DOHH2 (cell line): ENCODE measurements around the gene COL23A1.

Experiments used
- H3F3A ChIP-seq: fragments of 200-600 bp; sonication (generic), shearing (Covaris generic); 2 replicates; pipeline ENCODE4 v1.6.0; 2016; ENCODE audit warnings: antibody characterized with exemption, mild to moderate bottlenecking; ENCODE audit not compliant: control insufficient read depth, insufficient read depth
- H3K27ac ChIP-seq: fragments of 200-600 bp; sonication (generic); 2 replicates; pipeline ENCODE4 v1.5.1; 2014; ENCODE audit warnings: low read depth, mild to moderate bottlenecking, low read length, moderate library complexity
- H3K27me3 ChIP-seq: fragments of 200-600 bp; sonication (generic); 2 replicates; pipeline ENCODE4 v1.6.1; 2014; ENCODE audit warnings: mild to moderate bottlenecking, low read length, mixed read lengths; ENCODE audit not compliant: control insufficient read depth
- H3K36me3 ChIP-seq: fragments of 200-600 bp; sonication (generic); 2 replicates; pipeline ENCODE4 v1.6.1; 2014; ENCODE audit warnings: mild to moderate bottlenecking, low read length, moderate library complexity, mixed read lengths; ENCODE audit not compliant: control insufficient read depth
- H3K4me1 ChIP-seq: fragments of 200-600 bp; sonication (generic); 2 replicates; pipeline ENCODE4 v1.6.1; 2014; ENCODE audit warnings: mild to moderate bottlenecking, low read length, mixed read lengths; ENCODE audit not compliant: control insufficient read depth
- H3K4me2 ChIP-seq: fragments of 200-600 bp; sonication (generic); 2 replicates; pipeline ENCODE4 v1.6.0; 2014; ENCODE audit warnings: mild to moderate bottlenecking, low read length, moderate library complexity
- H3K4me3 ChIP-seq: fragments of 200-600 bp; sonication (generic); 2 replicates; pipeline ENCODE4 v1.5.1; 2014; ENCODE audit warnings: mild to moderate bottlenecking, low read length, mixed read lengths
- H3K79me2 ChIP-seq: fragments of 200-600 bp; sonication (generic); 2 replicates; pipeline ENCODE4 v1.6.1; 2014; ENCODE audit warnings: mild to moderate bottlenecking, low read length, mixed read lengths; ENCODE audit not compliant: control insufficient read depth
- H3K9me2 ChIP-seq: fragments of 200-600 bp; sonication (generic); replicated peaks from 2 replicates; pipeline ENCODE4 v1.6.1; 2014; ENCODE audit warnings: mild to moderate bottlenecking, low read length, mixed read lengths; ENCODE audit not compliant: control insufficient read depth
- H3K9me3 ChIP-seq: fragments of 200-600 bp; sonication (generic); 2 replicates; pipeline ENCODE4 v1.6.1; 2014; ENCODE audit warnings: antibody characterized with exemption, low read length, mixed read lengths; ENCODE audit not compliant: control insufficient read depth, insufficient read depth
- H4K20me1 ChIP-seq: fragments of 200-600 bp; sonication (generic); 2 replicates; pipeline ENCODE4 v1.6.0; 2014; ENCODE audit warnings: low read depth, mild to moderate bottlenecking, antibody characterized with exemption, low read length, moderate library complexity; ENCODE audit not compliant: control insufficient read depth, insufficient read depth
- CTCF ChIP-seq: fragments of 200-600 bp; sonication (generic); IDR thresholded peaks from one replicate; pipeline ENCODE4 v1.5.1; 2014; ENCODE audit warnings: antibody characterized with exemption, mild to moderate bottlenecking, low read depth, low read length; ENCODE audit not compliant: poor library complexity, severe bottlenecking
- EZH2phosphoT487 ChIP-seq: fragments of 200-600 bp; sonication (generic); IDR thresholded peaks from 2 replicates; pipeline ENCODE4 v1.6.1; 2017; ENCODE audit warnings: borderline replicate concordance, mild to moderate bottlenecking, antibody characterized with exemption, low read length, moderate library complexity, mixed read lengths

Gene COL23A1

DNA sequence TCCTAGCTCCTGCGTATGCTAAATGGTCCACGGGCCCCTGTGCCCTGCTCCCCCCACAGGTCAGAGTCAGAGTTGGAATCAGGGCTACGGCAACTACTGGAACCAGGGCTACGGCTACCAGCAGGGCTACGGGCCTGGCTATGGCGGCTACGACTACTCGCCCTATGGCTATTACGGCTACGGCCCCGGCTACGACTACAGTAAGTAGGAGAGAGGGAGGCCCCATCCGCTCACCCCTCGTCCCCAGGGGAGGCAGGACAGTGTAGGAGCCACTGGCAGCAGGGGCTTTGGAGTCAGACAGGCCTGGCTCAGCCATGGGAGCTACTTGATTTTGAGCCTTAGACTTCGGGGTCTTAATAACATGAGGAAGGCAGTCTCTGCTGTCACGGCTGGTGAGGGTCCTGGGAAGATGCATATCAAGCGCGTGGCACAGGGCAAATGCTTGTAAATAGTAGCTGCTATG lies 380.1 kb downstream of the COL23A1 start:
- Histone ChIP-seq H3K36me3 (peaks cover 99% of the 10 kb centered on the region), H3K27me3 (no peaks in the 10 kb centered on the region), H3K27ac (no peak overlapping the region), H3F3A (peaks cover 93% of the 10 kb centered on the region), H3K9me2 (no peaks in the 10 kb centered on the region), H4K20me1 (peaks cover 44% of the 10 kb centered on the region), H3K4me3 (no peak overlapping the region), H3K9me3 (no peaks in the 10 kb centered on the region), H3K4me1 (peaks cover 22% of the 10 kb centered on the region), H3K4me2 (no peak overlapping the region), H3K79me2 (peaks cover 48% of the 10 kb centered on the region)
- TF ChIP-seq CTCF (no peak), EZH2phosphoT487 (no peak)

- H3F3A ChIP-seq = peaks cover 90% of the 10 kb centered on the region
- peaks cover 97% of the 10 kb centered on the region for H3K36me3 ChIP-seq
- peaks cover 44% of the 10 kb centered on the region for H4K20me1 ChIP-seq
- H3K79me2 ChIP-seq = peaks cover 54% of the 10 kb centered on the region
- no peak overlapping the region for H3K27ac ChIP-seq
- no peaks in the 10 kb centered on the region for H3K9me3 ChIP-seq
- H3K9me2 ChIP-seq = no peaks in the 10 kb centered on the region
- no peak overlapping the region for H3K4me2 ChIP-seq
- TF ChIP-seq EZH2phosphoT487 (no peak), CTCF (no peak)
- no peak overlapping the region for H3K4me3 ChIP-seq
- H3K27me3 ChIP-seq = no peaks in the 10 kb centered on the region
- H3K4me1 ChIP-seq = peaks cover 22% of the 10 kb centered on the region
These were observed 380.7 kb downstream of the COL23A1 start for GRCh38 chr5:178209334-178210072.

DNA sequence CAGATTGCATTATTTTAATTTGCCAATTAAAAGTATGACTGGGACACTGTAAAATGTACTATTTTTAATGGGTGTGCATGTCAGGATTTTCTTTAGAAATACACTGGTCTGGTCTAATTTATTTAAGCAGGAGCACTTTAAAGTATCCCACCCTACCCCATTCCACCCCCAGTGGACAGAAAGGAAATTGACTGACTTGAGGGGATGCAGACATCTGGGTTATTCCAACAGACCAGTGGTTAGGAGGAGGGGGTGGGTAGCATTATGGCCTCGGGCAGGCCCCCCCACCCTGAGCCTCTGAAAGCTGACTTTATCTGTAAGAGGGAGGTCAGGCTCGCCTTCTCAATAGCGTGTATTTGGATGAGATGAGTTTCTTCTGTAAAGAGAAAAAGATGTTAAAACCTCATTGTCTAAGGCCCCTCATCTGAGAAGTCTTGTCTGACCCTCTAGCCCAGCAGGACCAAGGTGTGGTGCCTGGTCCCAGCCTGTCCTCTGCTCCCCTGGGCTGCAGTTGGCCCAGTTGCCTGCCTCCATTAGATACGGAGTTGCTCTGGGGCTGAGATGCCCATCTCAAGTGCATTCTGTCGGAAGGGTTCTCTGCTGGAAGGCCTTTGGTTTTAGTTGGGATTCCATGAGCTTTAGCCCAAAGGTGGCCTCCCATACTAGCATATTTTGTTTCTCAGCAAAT lies 381.5 kb downstream of the COL23A1 start:
- Histone ChIP-seq H3K4me2 (no peak overlapping the region), H3K9me2 (no peaks in the 10 kb centered on the region), H3K9me3 (no peaks in the 10 kb centered on the region), H3K4me3 (no peak overlapping the region), H3K36me3 (peaks cover 90% of the 10 kb centered on the region), H3K4me1 (peaks cover 22% of the 10 kb centered on the region), H3K79me2 (peaks cover 63% of the 10 kb centered on the region), H4K20me1 (peaks cover 42% of the 10 kb centered on the region), H3K27ac (no peak overlapping the region), H3K27me3 (no peaks in the 10 kb centered on the region), H3F3A (peaks cover 83% of the 10 kb centered on the region)
- TF ChIP-seq CTCF = peak; percentile 41
- TF ChIP-seq EZH2phosphoT487 = no peak
